SK-N-MC (cell line): ENCODE measurements around the gene FOXD4L6.
"Not testable (repeated sequence)": the region's sequence is repeated elsewhere in the genome, so short reads cannot be mapped to it uniquely, and the experiment has no call there.

Experiments used
- EZH2 ChIP-seq: fragments of 200-600 bp; sonication (generic); IDR thresholded peaks from one replicate; pipeline ENCODE4 v1.6.1; 2017; ENCODE audit warnings: antibody characterized with exemption
- POLR2AphosphoS5 ChIP-seq: IDR thresholded peaks from 2 replicates; pipeline ENCODE4 v1.6.1; 2012; ENCODE audit warnings: mild to moderate bottlenecking, low read depth, low read length, borderline replicate concordance

GRCh38 chr9:41104542-41104941 is 23.9 kb downstream of the FOXD4L6 start:
- TF ChIP-seq EZH2, POLR2AphosphoS5: not testable (repeated sequence)
